ENCODE data around the gene RPS16. TPM values are rescaled to one million over a fixed set of nuclear protein-coding genes. Genes with fewer than 3 reads are reported as not detected.

The RPS16 gene
- total RNA-seq, 1 experiment from 2014 or later, result 2,510 TPM

GRCh38 chr19:39405958-39406655 is 29.6 kb downstream of the RPS16 start:
- no peaks in the 10 kb centered on the region for H3K27me3 ChIP-seq (ENCODE audit: insufficient read depth, low read depth)
- DNase-seq, result peak in 1 of 2 experiments; percentile 27
- peaks cover 14% of the 10 kb centered on the region for H4K20me1 ChIP-seq (ENCODE audit: insufficient read depth)
- H3K4me2 ChIP-seq, result peak overlapping the region; percentile 99
- peak overlapping the region; percentile 98 for H3K27ac ChIP-seq
- H3K4me3 ChIP-seq, result peak overlapping the region; percentile 99; the same call in 1 of the 2 replicates
- peaks cover 11% of the 10 kb centered on the region; the same call in 1 of the 2 replicates for H3K36me3 ChIP-seq (ENCODE audit: low read depth)
- CTCF ChIA-PET, result interaction anchor here (0.6 to 1.0 kb wide), 2 partner anchors 136 to 535 kb away, joined by 3 to 4 read pairs; no protein-coding TSS in a partner anchor
- POLR2A ChIA-PET (ENCODE audit: unreplicated experiment), result interaction anchor here (0.5 to 0.8 kb wide), 3 partner anchors 8 to 1198 kb away, joined by 3 to 7 read pairs (median 3); no protein-coding TSS in a partner anchor
- TF ChIP-seq, protein P1, sequence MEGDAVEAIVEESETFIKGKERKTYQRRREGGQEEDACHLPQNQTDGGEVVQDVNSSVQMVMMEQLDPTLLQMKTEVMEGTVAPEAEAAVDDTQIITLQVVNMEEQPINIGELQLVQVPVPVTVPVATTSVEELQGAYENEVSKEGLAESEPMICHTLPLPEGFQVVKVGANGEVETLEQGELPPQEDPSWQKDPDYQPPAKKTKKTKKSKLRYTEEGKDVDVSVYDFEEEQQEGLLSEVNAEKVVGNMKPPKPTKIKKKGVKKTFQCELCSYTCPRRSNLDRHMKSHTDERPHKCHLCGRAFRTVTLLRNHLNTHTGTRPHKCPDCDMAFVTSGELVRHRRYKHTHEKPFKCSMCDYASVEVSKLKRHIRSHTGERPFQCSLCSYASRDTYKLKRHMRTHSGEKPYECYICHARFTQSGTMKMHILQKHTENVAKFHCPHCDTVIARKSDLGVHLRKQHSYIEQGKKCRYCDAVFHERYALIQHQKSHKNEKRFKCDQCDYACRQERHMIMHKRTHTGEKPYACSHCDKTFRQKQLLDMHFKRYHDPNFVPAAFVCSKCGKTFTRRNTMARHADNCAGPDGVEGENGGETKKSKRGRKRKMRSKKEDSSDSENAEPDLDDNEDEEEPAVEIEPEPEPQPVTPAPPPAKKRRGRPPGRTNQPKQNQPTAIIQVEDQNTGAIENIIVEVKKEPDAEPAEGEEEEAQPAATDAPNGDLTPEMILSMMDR (conservative IDR thresholded peaks at IDR 0.05), result no peak
- no peak for TF ChIP-seq EZH2 (IDR thresholded peaks at IDR 0.05; ENCODE audit: low read depth)
- H3K9me3 ChIP-seq (ENCODE audit: insufficient read depth, low read depth), result no peaks in the 10 kb centered on the region
- H3K9me2 ChIP-seq (ENCODE audit: insufficient read depth), result no peaks in the 10 kb centered on the region
- peaks cover 60% of the 10 kb centered on the region for H3K4me1 ChIP-seq (replicated peaks; ENCODE audit: insufficient read depth)
- peaks cover 27% of the 10 kb centered on the region for H3K79me2 ChIP-seq (ENCODE audit: low read depth)
- no peak overlapping the region for H2AFZ ChIP-seq
- intact Hi-C loops (cut with micrococcal nuclease; ENCODE audit: unreplicated experiment), result loop anchor here (2.0 kb wide), 1 partner anchor 25 kb away; no protein-coding TSS in a partner anchor
- no TSS peak for BruUV-seq (replicated peaks)
- H3F3A ChIP-seq (ENCODE audit: insufficient read depth, low read depth), result peaks cover 75% of the 10 kb centered on the region

- H3K4me3 ChIP-seq, result no peak overlapping the region
- no peak overlapping the region for H2AFZ ChIP-seq
- H3K4me2 ChIP-seq, result peak overlapping the region; percentile 99
- ChIA-PET POLR2A (ENCODE audit: unreplicated experiment) (no interaction called here), CTCF (interaction anchor here (0.6 to 1.0 kb wide), 2 partner anchors 137 to 216 kb away, joined by 3 read pairs; no protein-coding TSS in a partner anchor)
- H3K36me3 ChIP-seq (ENCODE audit: low read depth), result peaks cover 11% of the 10 kb centered on the region; the same call in 1 of the 2 replicates
- H3K79me2 ChIP-seq (ENCODE audit: low read depth), result peaks cover 23% of the 10 kb centered on the region
- no peaks in the 10 kb centered on the region for H3K9me2 ChIP-seq (ENCODE audit: insufficient read depth)
- peaks cover 53% of the 10 kb centered on the region for H3K4me1 ChIP-seq (replicated peaks; ENCODE audit: insufficient read depth)
- H3K27ac ChIP-seq, result peak overlapping the region; percentile 98
- peaks cover 73% of the 10 kb centered on the region for H3F3A ChIP-seq (ENCODE audit: insufficient read depth, low read depth)
- H3K27me3 ChIP-seq (ENCODE audit: insufficient read depth, low read depth), result no peaks in the 10 kb centered on the region
- peaks cover 14% of the 10 kb centered on the region for H4K20me1 ChIP-seq (ENCODE audit: insufficient read depth)
- peak in 1 of 2 experiments; percentile 30 for DNase-seq
- BruUV-seq (replicated peaks), result no TSS peak
- intact Hi-C loops (cut with micrococcal nuclease; ENCODE audit: unreplicated experiment), result no loop called here
- H3K9me3 ChIP-seq (ENCODE audit: insufficient read depth, low read depth), result no peaks in the 10 kb centered on the region
- TF ChIP-seq, protein P1 (conservative IDR thresholded peaks at IDR 0.05), result no peak
- no peak for TF ChIP-seq EZH2 (IDR thresholded peaks at IDR 0.05; ENCODE audit: low read depth)
These were observed 30.3 kb downstream of the RPS16 start for GRCh38 chr19:39405261-39405957.
